ENCODE results near the gene ROBO1.

Gene ROBO1

GRCh38 chr3:78913711-78914110 is 854.1 kb downstream of the ROBO1 start:
- H3K27ac ChIP-seq: no peak overlapping the region
- TF ChIP-seq ZFX (IDR thresholded peaks at IDR 0.05): no peak
- TF ChIP-seq, protein P1, sequence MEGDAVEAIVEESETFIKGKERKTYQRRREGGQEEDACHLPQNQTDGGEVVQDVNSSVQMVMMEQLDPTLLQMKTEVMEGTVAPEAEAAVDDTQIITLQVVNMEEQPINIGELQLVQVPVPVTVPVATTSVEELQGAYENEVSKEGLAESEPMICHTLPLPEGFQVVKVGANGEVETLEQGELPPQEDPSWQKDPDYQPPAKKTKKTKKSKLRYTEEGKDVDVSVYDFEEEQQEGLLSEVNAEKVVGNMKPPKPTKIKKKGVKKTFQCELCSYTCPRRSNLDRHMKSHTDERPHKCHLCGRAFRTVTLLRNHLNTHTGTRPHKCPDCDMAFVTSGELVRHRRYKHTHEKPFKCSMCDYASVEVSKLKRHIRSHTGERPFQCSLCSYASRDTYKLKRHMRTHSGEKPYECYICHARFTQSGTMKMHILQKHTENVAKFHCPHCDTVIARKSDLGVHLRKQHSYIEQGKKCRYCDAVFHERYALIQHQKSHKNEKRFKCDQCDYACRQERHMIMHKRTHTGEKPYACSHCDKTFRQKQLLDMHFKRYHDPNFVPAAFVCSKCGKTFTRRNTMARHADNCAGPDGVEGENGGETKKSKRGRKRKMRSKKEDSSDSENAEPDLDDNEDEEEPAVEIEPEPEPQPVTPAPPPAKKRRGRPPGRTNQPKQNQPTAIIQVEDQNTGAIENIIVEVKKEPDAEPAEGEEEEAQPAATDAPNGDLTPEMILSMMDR (conservative IDR thresholded peaks at IDR 0.05): no peak

GRCh38 chr3:78912687-78913086 is 855.1 kb downstream of the ROBO1 start:
- no peak for TF ChIP-seq ZFX (IDR thresholded peaks at IDR 0.05)
- TF ChIP-seq, protein P1 (conservative IDR thresholded peaks at IDR 0.05): no peak
- no peak overlapping the region for H3K27ac ChIP-seq

GRCh38 chr3:78912259-78912658 is 855.5 kb downstream of the ROBO1 start:
- TF ChIP-seq, protein P1 (conservative IDR thresholded peaks at IDR 0.05): no peak
- TF ChIP-seq ZFX (IDR thresholded peaks at IDR 0.05): no peak
- no peak overlapping the region for H3K27ac ChIP-seq

DNA sequence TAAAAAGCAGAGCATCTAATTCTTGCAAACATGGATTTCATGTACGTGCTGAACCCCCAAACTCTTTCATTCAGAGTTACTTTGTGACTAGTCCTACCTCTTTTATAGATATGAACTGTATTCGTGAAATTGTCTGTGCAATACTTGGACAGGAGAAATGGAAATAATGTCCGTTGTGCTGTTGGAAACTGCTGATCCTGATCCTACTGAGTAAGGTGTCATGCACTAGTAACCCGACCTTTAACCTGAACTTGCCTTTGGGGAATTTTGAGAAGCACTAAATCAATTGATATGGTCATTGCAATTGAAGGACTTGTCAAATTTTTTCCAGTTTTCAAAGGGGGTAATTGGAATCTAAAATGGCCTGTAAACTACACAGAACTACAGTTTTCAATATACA is 856.4 kb downstream of the ROBO1 start:
- no peak overlapping the region for H3K27ac ChIP-seq
- TF ChIP-seq ZFX (IDR thresholded peaks at IDR 0.05): no peak
- TF ChIP-seq, protein P1 (conservative IDR thresholded peaks at IDR 0.05): no peak

DNA sequence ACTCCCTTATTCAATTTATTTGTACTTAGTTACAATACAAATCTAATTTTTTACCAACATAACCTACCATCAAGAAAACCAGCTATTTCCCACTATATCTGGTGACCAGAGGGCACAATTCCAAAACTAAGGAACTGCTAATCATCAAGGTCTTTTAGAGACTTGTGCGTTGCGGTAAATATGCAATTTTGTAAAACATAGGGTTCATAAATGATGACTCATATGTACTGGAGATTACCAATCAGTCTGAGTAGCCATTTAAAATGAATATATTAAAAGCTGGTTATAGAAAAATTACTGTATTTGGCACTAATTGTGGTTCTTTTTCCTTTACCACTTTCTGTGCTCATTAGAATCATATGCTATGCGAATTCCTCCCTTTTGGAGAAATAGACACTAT is 859.6 kb downstream of the ROBO1 start:
- no peak overlapping the region for H3K27ac ChIP-seq
- no peak for TF ChIP-seq ZFX (IDR thresholded peaks at IDR 0.05)
- TF ChIP-seq, protein P1 (conservative IDR thresholded peaks at IDR 0.05): no peak

DNA sequence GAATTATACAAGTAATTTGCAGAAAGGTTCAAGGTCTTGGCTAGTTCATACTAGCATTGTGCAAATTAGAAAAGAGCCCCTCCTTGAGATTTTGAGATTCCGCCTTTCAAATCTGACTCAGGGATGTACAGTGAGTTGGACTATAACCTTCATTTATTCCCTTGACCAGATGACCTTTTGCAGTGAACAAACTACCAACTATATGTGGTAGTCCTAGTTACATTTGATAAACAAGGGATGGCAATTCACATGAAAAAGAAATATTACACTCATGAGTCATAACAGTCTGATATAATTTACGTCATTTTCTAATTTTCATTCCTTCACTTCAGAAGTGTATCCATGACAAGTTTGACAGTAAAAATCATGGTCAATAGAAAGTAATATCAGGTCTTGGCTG is 860.4 kb downstream of the ROBO1 start:
- TF ChIP-seq, protein P1 (conservative IDR thresholded peaks at IDR 0.05): no peak
- no peak for TF ChIP-seq ZFX (IDR thresholded peaks at IDR 0.05)
- no peak overlapping the region for H3K27ac ChIP-seq

DNA sequence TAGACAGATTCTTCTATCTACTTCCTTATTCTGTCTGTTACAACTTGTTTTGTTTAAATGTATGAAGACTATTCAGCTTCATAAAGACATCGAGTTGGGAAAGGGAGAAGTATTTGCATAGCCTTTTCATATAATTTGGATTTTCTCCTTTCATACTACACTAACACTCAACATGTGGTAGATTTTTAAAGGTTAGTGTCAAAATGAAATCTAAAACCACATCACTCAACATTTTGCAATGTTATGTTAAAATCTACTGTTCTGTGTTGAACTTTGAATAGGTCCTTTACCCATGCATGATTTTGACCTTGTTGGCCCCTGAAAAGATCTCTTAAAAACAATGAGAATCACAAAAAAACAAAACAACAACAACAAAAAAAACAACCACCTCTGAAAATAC is 860.9 kb downstream of the ROBO1 start:
- TF ChIP-seq ZFX (IDR thresholded peaks at IDR 0.05): no peak
- TF ChIP-seq, protein P1 (conservative IDR thresholded peaks at IDR 0.05): no peak
- no peak overlapping the region for H3K27ac ChIP-seq
